ENCODE data around the gene TP73. TPM values are rescaled to one million over a fixed set of nuclear protein-coding genes. Genes with fewer than 3 reads are reported as not detected.
A peak's percentile ranks its signal among the peaks of the same experiment; 100 is the strongest.

TP73 gene
- total and polyA plus RNA-seq, 2 donors (not counting 1 experiment from before 2014, with no cell fraction given): 1.2 to 2.4 TPM

DNA sequence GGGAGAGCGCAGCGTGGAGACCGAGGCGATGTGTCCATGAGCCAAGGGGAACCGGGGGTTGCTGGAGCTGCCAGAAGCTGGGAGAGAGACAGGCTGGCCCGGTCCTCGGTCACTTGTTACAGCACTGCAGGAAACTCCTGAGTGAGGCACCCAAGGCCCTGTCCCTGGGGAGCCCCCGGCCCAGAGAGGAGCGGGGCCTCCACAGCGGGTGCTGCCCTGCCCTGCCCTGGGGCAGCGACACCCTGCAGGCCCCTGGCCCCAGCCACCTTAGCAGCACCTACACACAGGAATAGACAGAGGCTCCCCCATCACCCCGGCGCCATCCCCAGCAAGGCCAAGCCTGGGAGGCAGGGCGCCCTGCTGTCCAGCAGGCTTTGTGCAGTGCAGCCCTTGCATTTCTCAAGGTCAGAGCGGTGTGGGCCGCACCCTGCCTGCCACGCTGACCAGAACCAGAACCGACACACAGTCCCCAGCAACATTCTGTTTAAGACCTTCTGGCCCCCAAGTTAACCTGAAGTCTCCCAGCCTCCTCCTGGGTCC lies 34.4 kb upstream of the TP73 start:
- H3K79me2 ChIP-seq (ENCODE audit: control insufficient read depth, insufficient read depth, low read length): no peaks in the 10 kb centered on the region
- Mint-ChIP-seq H3K4me3 (no peak overlapping the region), H3K9me3 (ENCODE audit: insufficient read depth) (no peaks in the 10 kb centered on the region), H3K27me3 (peaks cover 25% of the 10 kb centered on the region), H3K4me1 (peaks cover 29% of the 10 kb centered on the region), H3K27ac (no peak overlapping the region)
- H3K4me3 ChIP-seq (ENCODE audit: control extremely low read depth in 1 of 5, extremely low read depth in 1 of 5, insufficient read depth in 1 of 5, low read depth in 2 of 5, low read length in 4 of 5): no peak overlapping the region
- intact Hi-C loops (cut with micrococcal nuclease): no loop called here
- TF ChIP-seq EZH2 (IDR thresholded peaks at IDR 0.05; ENCODE audit: borderline replicate concordance, insufficient read depth, low read depth, low read length, poor library complexity, severe bottlenecking) (no peak), CTCF (IDR thresholded peaks at IDR 0.05) (no peak)
- no peak overlapping the region for H3K4me2 ChIP-seq (replicated peaks; ENCODE audit: low read depth, low read length, poor library complexity, severe bottlenecking)
- H3K27me3 ChIP-seq (replicated peaks in 1 of 4; ENCODE audit: control extremely low read depth in 1 of 4, control insufficient read depth in 3 of 4, insufficient read depth in 4 of 4, low read length in 3 of 4): peaks cover 0 to 15% (median 0%) of the 10 kb centered on the region in 4 experiments
- 85% methylated on average over 17 of the region's 18 CpGs for WGBS (ENCODE audit: insufficient coverage)
- no peaks in the 10 kb centered on the region for H3K36me3 ChIP-seq (replicated peaks in 1 of 2; ENCODE audit: control extremely low read depth in 1 of 2, control insufficient read depth in 1 of 2, extremely low read depth in 1 of 2, insufficient read depth in 2 of 2, low read length in 1 of 2)
- H4K20me1 ChIP-seq (ENCODE audit: control insufficient read depth, insufficient read depth, low read length, poor library complexity, severe bottlenecking): no peaks in the 10 kb centered on the region
- no peak for ATAC-seq (ENCODE audit: low read depth)
- H3K9ac ChIP-seq (ENCODE audit: low read length): no peak overlapping the region
- H3K27ac ChIP-seq (ENCODE audit: low read length in 2 of 2): no peak overlapping the region
- POLR2A ChIA-PET: no interaction called here
- CTCF ChIA-PET: interaction anchor here (0.8 to 1.6 kb wide), 7 partner anchors 10 to 132 kb away, joined by 3 to 8 read pairs (median 3); no protein-coding TSS in a partner anchor
- peaks cover 0 to 12% of the 10 kb centered on the region in 2 donors for H3K4me1 ChIP-seq (ENCODE audit: control insufficient read depth in 2 of 2, insufficient read depth in 2 of 2, low read length in 2 of 2)
- DNase-seq: no peak
- H2AFZ ChIP-seq (ENCODE audit: insufficient read depth, low read depth, low read length, poor library complexity, severe bottlenecking): no peak overlapping the region
- no peaks in the 10 kb centered on the region for H3K9me3 ChIP-seq (ENCODE audit: control extremely low read depth in 1 of 3, control insufficient read depth in 2 of 3, insufficient read depth in 1 of 3, low read length in 2 of 3)

- peaks cover 0 to 15% (median 0%) of the 10 kb centered on the region in 4 experiments for H3K27me3 ChIP-seq (replicated peaks in 1 of 4; ENCODE audit: control extremely low read depth in 1 of 4, control insufficient read depth in 3 of 4, insufficient read depth in 4 of 4, low read length in 3 of 4)
- no peaks in the 10 kb centered on the region for H3K9me3 ChIP-seq (ENCODE audit: control extremely low read depth in 1 of 3, control insufficient read depth in 2 of 3, insufficient read depth in 1 of 3, low read length in 2 of 3)
- H3K9ac ChIP-seq (ENCODE audit: low read length): no peak overlapping the region
- ChIA-PET POLR2A (interaction anchor here (0.8 kb wide), 1 partner anchor 165 kb away, joined by 3 read pairs; no protein-coding TSS in a partner anchor), CTCF (interaction anchor here (0.6 to 4.3 kb wide), 26 partner anchors 11 to 436 kb away, joined by 3 to 69 read pairs (median 4); partner anchors contain the start of gene TP73)
- H3K36me3 ChIP-seq (replicated peaks in 1 of 2; ENCODE audit: control extremely low read depth in 1 of 2, control insufficient read depth in 1 of 2, extremely low read depth in 1 of 2, insufficient read depth in 2 of 2, low read length in 1 of 2): no peaks in the 10 kb centered on the region
- peaks cover 35% of the 10 kb centered on the region for H3K4me1 Mint-ChIP-seq
- H3K9me3 Mint-ChIP-seq (ENCODE audit: insufficient read depth): no peaks in the 10 kb centered on the region
- intact Hi-C loops (cut with micrococcal nuclease): no loop called here
- H3K79me2 ChIP-seq (ENCODE audit: control insufficient read depth, insufficient read depth, low read length): peaks cover 3% of the 10 kb centered on the region
- no peak overlapping the region for H2AFZ ChIP-seq (ENCODE audit: insufficient read depth, low read depth, low read length, poor library complexity, severe bottlenecking)
- no peak overlapping the region for H3K27ac Mint-ChIP-seq
- peaks cover 5 to 17% of the 10 kb centered on the region in 2 donors for H3K4me1 ChIP-seq (ENCODE audit: control insufficient read depth in 2 of 2, insufficient read depth in 2 of 2, low read length in 2 of 2)
- H3K4me3 ChIP-seq (ENCODE audit: control extremely low read depth in 1 of 5, extremely low read depth in 1 of 5, insufficient read depth in 1 of 5, low read depth in 2 of 5, low read length in 4 of 5): no peak overlapping the region
- TF ChIP-seq EZH2 (IDR thresholded peaks at IDR 0.05; ENCODE audit: borderline replicate concordance, insufficient read depth, low read depth, low read length, poor library complexity, severe bottlenecking) (no peak), CTCF (IDR thresholded peaks at IDR 0.05) (no peak)
- DNase-seq (peak; percentile 26), ATAC-seq (ENCODE audit: low read depth) (no peak)
- no peak overlapping the region for H3K4me2 ChIP-seq (replicated peaks; ENCODE audit: low read depth, low read length, poor library complexity, severe bottlenecking)
- no peak overlapping the region for H3K4me3 Mint-ChIP-seq
- WGBS (ENCODE audit: insufficient coverage): 73% methylated on average over 8 of the region's 9 CpGs
- H4K20me1 ChIP-seq (ENCODE audit: control insufficient read depth, insufficient read depth, low read length, poor library complexity, severe bottlenecking): no peaks in the 10 kb centered on the region
- no peak overlapping the region for H3K27ac ChIP-seq (ENCODE audit: low read length in 2 of 2)
- peaks cover 22% of the 10 kb centered on the region for H3K27me3 Mint-ChIP-seq
Measured at GRCh38 chr1:3618531-3618880, 33.8 kb upstream of the TP73 start.

All from B cell (primary cell).